DND-41 (cell line): ENCODE data around the gene APOL6.

ENCODE experiments used
- CTCF ChIP-seq: IDR thresholded peaks from 2 replicates; pipeline ENCODE4 v1.5.1; 2012; ENCODE audit warnings: borderline replicate concordance, low read length, moderate library complexity, mild to moderate bottlenecking; ENCODE audit not compliant: poor library complexity, severe bottlenecking; ENCODE audit errors: extremely low read depth
- EZH2 ChIP-seq: IDR thresholded peaks from 3 replicates; pipeline ENCODE4 v1.6.1; 2012; ENCODE audit warnings: borderline replicate concordance, low read depth, mild to moderate bottlenecking, moderate library complexity, low read length, inconsistent platforms; ENCODE audit not compliant: severe bottlenecking

DNA sequence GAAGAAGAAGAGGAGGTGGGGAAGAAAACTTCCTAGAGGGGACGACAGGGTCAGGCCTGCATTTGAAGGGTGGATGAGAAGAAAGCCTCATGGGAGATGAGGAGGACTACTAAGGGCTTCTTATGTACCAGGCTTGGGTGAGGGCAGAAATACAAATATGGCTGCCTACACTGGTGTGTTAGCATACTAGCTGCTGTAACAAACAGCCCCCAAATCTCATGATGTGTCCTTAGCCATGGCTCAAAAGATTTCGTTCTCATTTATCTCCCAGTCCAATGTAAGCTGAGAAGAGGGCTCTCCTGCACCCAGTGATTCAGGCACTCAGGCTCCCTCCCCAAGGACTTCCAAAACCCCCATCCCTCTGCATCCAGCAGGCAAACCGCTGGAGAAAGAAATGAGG is 19.5 kb upstream of the APOL6 start:
- TF ChIP-seq CTCF (no peak), EZH2 (no peak)
